ENCODE measurements around the gene COA8. TPM values are rescaled to one million over a fixed set of nuclear protein-coding genes. Genes with fewer than 3 reads are reported as not detected.

Gene COA8
- total and polyA plus RNA-seq, 11 donors = 30.6 to 109 (median 45.9) TPM

DNA sequence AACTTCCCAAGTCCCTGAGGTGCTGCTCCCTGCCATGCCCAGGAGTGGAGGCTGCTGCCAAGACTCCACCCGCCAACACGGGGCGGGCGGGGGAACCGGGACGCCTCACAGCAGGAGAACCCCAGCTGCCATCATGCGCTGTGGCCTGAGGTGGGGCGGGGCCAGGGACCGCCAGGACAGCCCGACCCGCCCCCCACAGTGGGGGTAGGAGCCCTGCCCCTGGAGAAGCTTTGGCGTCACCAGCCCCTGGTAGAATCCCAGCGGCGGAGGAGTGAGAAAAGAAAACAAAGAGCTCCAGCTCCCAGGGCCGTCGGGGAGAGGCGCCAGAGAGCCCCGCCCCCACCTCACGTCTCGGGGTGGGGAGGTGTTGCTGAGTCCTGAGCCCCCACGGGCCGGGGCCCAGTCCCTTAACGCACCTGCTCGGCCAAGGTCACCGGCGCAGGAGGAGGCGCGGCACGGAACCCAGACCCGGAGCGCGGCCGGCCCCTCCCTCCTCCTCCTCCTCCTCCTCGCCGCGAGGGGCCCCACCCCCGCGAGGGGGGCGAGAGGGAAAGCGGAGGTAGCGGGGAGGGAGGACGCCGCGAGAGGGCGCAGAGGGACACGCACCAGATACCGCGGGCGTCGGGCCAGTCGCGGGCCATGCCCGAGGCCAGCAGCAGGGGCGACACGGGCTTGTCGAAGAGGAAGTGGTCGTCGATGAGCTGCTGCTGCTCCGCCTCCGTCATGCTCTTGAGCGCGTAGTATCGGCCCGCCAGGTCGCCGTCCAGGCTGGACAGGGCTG lies 41.9 kb upstream of the COA8 start:
- ATAC-seq = peak; percentile 21 to 59 (median 50)
- intact Hi-C loops (cut with DNase I) = no loop called here
- Histone ChIP-seq H3K27me3 (peaks cover 0 to 34% (median 0%) of the 10 kb centered on the region in 9 donors), H3K4me1 (peaks cover 0 to 86% (median 50%) of the 10 kb centered on the region in 12 donors), H3K9me3 (no peaks in the 10 kb centered on the region), H3K27ac (peak overlapping the region in 11 of 12 donors; percentile 54 to 96 (median 73)), H3K4me3 (peak overlapping the region; percentile 38 to 70 (median 62)), H3K36me3 (peaks cover 0 to 11% (median 0%) of the 10 kb centered on the region in 9 donors)
- WGBS, 4 donors = 1 to 6% (median 5%) methylated on average over 23 to 64 of the region's 66 CpGs
- TF ChIP-seq CTCF (IDR thresholded peaks at IDR 0.05) = peak; percentile 41 to 73 (median 56)
- no peak for TF ChIP-seq POLR2A (IDR thresholded peaks at IDR 0.05)
- peak; percentile 81 to 92 (median 83) for DNase-seq

GRCh38 chr14:103521438-103521950 lies 41.3 kb upstream of the COA8 start:
- DNase-seq (peak in 3 of 5 donors; percentile 59 to 72 (median 71)), ATAC-seq (peak in 3 of 4 donors; percentile 42 to 54 (median 50))
- H3K27ac ChIP-seq = peak overlapping the region in 11 of 12 donors; percentile 54 to 96 (median 73)
- 0 to 1% (median 0%) methylated on average over 1 to 77 of the region's 77 CpGs for WGBS, 4 donors
- TF ChIP-seq POLR2A (IDR thresholded peaks at IDR 0.05) (no peak), CTCF (IDR thresholded peaks at IDR 0.05) (peak in 1 of 12 donors; percentile 4)
- H3K9me3 ChIP-seq = no peaks in the 10 kb centered on the region
- H3K4me3 ChIP-seq = peak overlapping the region; percentile 38 to 70 (median 62)
- H3K4me1 ChIP-seq = peaks cover 0 to 86% (median 54%) of the 10 kb centered on the region in 12 donors
- peaks cover 0 to 34% (median 0%) of the 10 kb centered on the region in 9 donors for H3K27me3 ChIP-seq
- H3K36me3 ChIP-seq = peaks cover 0 to 11% (median 0%) of the 10 kb centered on the region in 9 donors
- intact Hi-C loops (cut with DNase I) = no loop called here

DNA sequence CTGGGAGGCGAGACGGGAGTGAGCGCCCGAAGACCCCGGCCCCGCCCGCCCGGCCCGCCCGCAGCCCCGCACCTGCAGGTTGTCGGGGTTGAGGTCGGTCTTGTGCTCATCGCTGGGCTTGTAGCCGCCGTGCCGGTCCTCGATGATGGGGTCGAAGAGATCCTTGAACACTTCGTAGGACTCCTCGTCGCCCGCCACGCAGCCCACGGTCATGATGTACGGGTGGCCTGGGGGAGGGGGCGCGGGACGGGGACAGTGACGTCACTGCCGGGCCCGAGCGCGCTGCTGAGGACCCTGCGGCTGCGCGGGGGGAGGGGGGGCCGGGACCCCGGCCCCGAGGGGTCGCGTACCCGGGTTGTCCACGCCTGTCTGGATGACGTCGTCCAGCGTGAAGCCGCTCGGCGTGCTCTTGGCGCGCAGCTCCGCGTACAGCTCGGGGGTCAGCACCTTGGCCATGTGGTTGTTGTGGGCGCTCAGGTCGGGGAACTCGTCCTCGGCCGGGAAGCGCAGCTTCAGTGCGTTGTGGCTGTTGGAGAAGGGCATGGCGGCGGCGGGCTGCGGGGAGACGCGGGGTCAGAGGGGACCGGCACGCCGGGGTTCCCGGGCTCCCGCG lies 40.7 kb upstream of the COA8 start:
- Histone ChIP-seq H3K36me3 (peaks cover 0 to 11% (median 0%) of the 10 kb centered on the region in 9 donors), H3K4me3 (peak overlapping the region; percentile 38 to 70 (median 62)), H3K9me3 (no peaks in the 10 kb centered on the region), H3K27ac (peak overlapping the region in 11 of 12 donors; percentile 42 to 96 (median 73)), H3K27me3 (peaks cover 0 to 34% (median 0%) of the 10 kb centered on the region in 9 donors), H3K4me1 (peaks cover 0 to 83% (median 55%) of the 10 kb centered on the region in 12 donors)
- DNase-seq (peak in 3 of 5 donors; percentile 29 to 73 (median 55)), ATAC-seq (no peak)
- intact Hi-C loops (cut with DNase I) = no loop called here
- TF ChIP-seq CTCF (IDR thresholded peaks at IDR 0.05) (no peak), POLR2A (IDR thresholded peaks at IDR 0.05) (no peak)
- WGBS, 4 donors = 0 to 1% (median 1%) methylated on average over 25 to 74 of the region's 74 CpGs

Data from heart left ventricle (tissue), 16 donors.